B cell (primary cell): Measurements from ENCODE around the gene RIMBP2. TPM values are rescaled to one million over a fixed set of nuclear protein-coding genes. Genes with fewer than 3 reads are reported as not detected.

Experiments used
- ATAC-seq: fragments of 200-7000 bp; cut with Tn5 transposase; one replicate; pipeline ENCODE4 v1.10.0; 2021; ENCODE audit warnings: low read depth, mild to moderate bottlenecking, moderate number of reproducible peaks, moderate library complexity
- CTCF ChIA-PET: fragments of 350-600 bp; sonication (Branson Sonifier 250); formaldehyde crosslinking; loops from one replicate; lab custom pipeline; 2021; ENCODE audit warnings: antibody characterized with exemption, inconsistent platforms; lab: Charles Lee
- POLR2A ChIA-PET: fragments of 350-600 bp; sonication (Branson Sonifier 250); formaldehyde crosslinking; loops from one replicate; lab custom pipeline; 2021; ENCODE audit warnings: antibody characterized with exemption; lab: Charles Lee
- DNase-seq: peaks from one replicate; pipeline ENCODE4 v3.0.0; 2013
- H2AFZ ChIP-seq: 2 replicates; pipeline ENCODE4 v1.6.1; 2012; ENCODE audit warnings: mild to moderate bottlenecking, low read depth, low read length; ENCODE audit not compliant: insufficient read depth, poor library complexity, severe bottlenecking
- H3K27ac ChIP-seq, 2 donors: 1 replicate in 1 of 2; 2 replicates in 1 of 2; pipeline ENCODE4 v1.5.1; 2012 to 2013; ENCODE audit warnings: low read length in 2 of 2, mild to moderate bottlenecking in 2 of 2, moderate library complexity in 1 of 2
- H3K27me3 ChIP-seq, 4 experiments: fragments of 200-600 bp in 1 of 4; sonication (generic) in 1 of 4; replicated peaks in 1 of 4; 1 replicate in 2 of 4; 2 replicates in 2 of 4; pipeline versions ENCODE4 v1.6.1 to v1.7.0; 2013 to 2016; ENCODE audit warnings: low read length in 3 of 4, mild to moderate bottlenecking in 2 of 4, mixed read lengths in 1 of 4, moderate library complexity in 1 of 4; ENCODE audit not compliant: insufficient read depth in 4 of 4, control insufficient read depth in 3 of 4; ENCODE audit errors: control extremely low read depth in 1 of 4
- H3K36me3 ChIP-seq, 2 experiments: replicated peaks in 1 of 2; 1 replicate in 1 of 2; 2 replicates in 1 of 2; pipeline versions ENCODE4 v1.6.1 to v1.7.1; 2013; ENCODE audit warnings: low read length in 1 of 2; ENCODE audit not compliant: insufficient read depth in 2 of 2, control insufficient read depth in 1 of 2; ENCODE audit errors: control extremely low read depth in 1 of 2, extremely low read depth in 1 of 2
- H3K4me1 ChIP-seq, 2 donors: fragments of 200-600 bp in 1 of 2; sonication (generic) in 1 of 2; 1 replicate in 1 of 2; 2 replicates in 1 of 2; pipeline versions ENCODE4 v1.5.1 to v1.6.1; 2013 to 2017; ENCODE audit warnings: low read length in 2 of 2; ENCODE audit not compliant: control insufficient read depth in 2 of 2, insufficient read depth in 2 of 2
- H3K4me2 ChIP-seq: replicated peaks from 2 replicates; pipeline ENCODE3; 2012; ENCODE audit warnings: mild to moderate bottlenecking, low read depth, low read length; ENCODE audit not compliant: poor library complexity, severe bottlenecking
- H3K4me3 ChIP-seq, 5 experiments: fragments of 200-600 bp in 1 of 5; sonication (generic) in 1 of 5; 1 replicate in 3 of 5; 2 replicates in 2 of 5; pipeline versions ENCODE4 v1.5.1 to v1.7.0; 2011 to 2016; ENCODE audit warnings: low read length in 4 of 5, mild to moderate bottlenecking in 4 of 5, low read depth in 2 of 5, control low read depth in 1 of 5, moderate library complexity in 1 of 5; ENCODE audit not compliant: insufficient read depth in 1 of 5; ENCODE audit errors: control extremely low read depth in 1 of 5, extremely low read depth in 1 of 5
- H3K79me2 ChIP-seq: fragments of 200-600 bp; sonication (generic); one replicate; pipeline ENCODE4 v1.6.0; 2016; ENCODE audit warnings: low read length; ENCODE audit not compliant: control insufficient read depth, insufficient read depth
- H3K9ac ChIP-seq: fragments of 200-600 bp; sonication (generic); 2 replicates; pipeline ENCODE4 v1.6.1; 2017; ENCODE audit warnings: mild to moderate bottlenecking, low read length, moderate library complexity
- H3K9me3 ChIP-seq, 3 donors: one replicate each; pipeline versions ENCODE4 v1.6.1 to v1.7.1; 2013; ENCODE audit warnings: low read length in 2 of 3; ENCODE audit not compliant: control insufficient read depth in 2 of 3, insufficient read depth in 1 of 3; ENCODE audit errors: control extremely low read depth in 1 of 3
- H4K20me1 ChIP-seq: 2 replicates; pipeline ENCODE4 v1.6.0; 2012; ENCODE audit warnings: mild to moderate bottlenecking, low read length; ENCODE audit not compliant: insufficient read depth, control insufficient read depth, poor library complexity, severe bottlenecking
- H3K27ac Mint-ChIP-seq: one replicate; pipeline ENCODE4 v1.8.0; 2021; ENCODE audit warnings: mixed read lengths
- H3K27me3 Mint-ChIP-seq: one replicate; pipeline ENCODE4 v1.8.0; 2021; ENCODE audit warnings: mixed read lengths
- H3K4me1 Mint-ChIP-seq: one replicate; pipeline ENCODE4 v1.8.0; 2021; ENCODE audit warnings: mixed read lengths
- H3K4me3 Mint-ChIP-seq: one replicate; pipeline ENCODE4 v1.8.0; 2021; ENCODE audit warnings: mixed read lengths
- H3K9me3 Mint-ChIP-seq: one replicate; pipeline ENCODE4 v1.8.0; 2022; ENCODE audit warnings: mixed read lengths; ENCODE audit not compliant: insufficient read depth
- EZH2 ChIP-seq: IDR thresholded peaks from 2 replicates; pipeline ENCODE4 v1.6.1; 2012; ENCODE audit warnings: borderline replicate concordance, low read depth, mild to moderate bottlenecking, moderate library complexity, low read length; ENCODE audit not compliant: insufficient read depth, poor library complexity, severe bottlenecking
- WGBS: methylation state at CpG from one replicate; pipeline ENCODE4 v1.1.5; 2013; ENCODE audit warnings: missing lambda C conversion rate; ENCODE audit not compliant: insufficient coverage; 5-methylcytosine and 5-hydroxymethylcytosine counted together
- intact Hi-C: fragments of 100-400 bp; cut with micrococcal nuclease; formaldehyde crosslinking; loops from one replicate; pipeline ENCODE4 v1.10.0; 2022
- polyA plus RNA-seq: library from polyadenylated mRNA; depleted of rRNA; stranded (reverse); fragments of >200 nt; gene quantifications from 2 replicates; pipeline ENCODE4 v1.2.3, GENCODE V29; 2012
- total RNA-seq, 2 donors: library from RNA; stranded (reverse); fragments of 120-200 nt in 1 of 2; gene quantifications; 1 replicate in 1 of 2; 2 replicates in 1 of 2; pipeline versions ENCODE4 v1.2.3 to v1.2.4, GENCODE V29; 2013 to 2022
- TF ChIP-seq, protein P1 (sequence below): fragments of 200-600 bp; IDR thresholded peaks from one replicate; pipeline ENCODE4 v1.8.0; 2022; ENCODE audit warnings: antibody characterized with exemption, mild to moderate bottlenecking

Gene RIMBP2
- total and polyA plus RNA-seq, 2 donors (not counting 1 experiment from before 2014, with no cell fraction given) = not detected

DNA sequence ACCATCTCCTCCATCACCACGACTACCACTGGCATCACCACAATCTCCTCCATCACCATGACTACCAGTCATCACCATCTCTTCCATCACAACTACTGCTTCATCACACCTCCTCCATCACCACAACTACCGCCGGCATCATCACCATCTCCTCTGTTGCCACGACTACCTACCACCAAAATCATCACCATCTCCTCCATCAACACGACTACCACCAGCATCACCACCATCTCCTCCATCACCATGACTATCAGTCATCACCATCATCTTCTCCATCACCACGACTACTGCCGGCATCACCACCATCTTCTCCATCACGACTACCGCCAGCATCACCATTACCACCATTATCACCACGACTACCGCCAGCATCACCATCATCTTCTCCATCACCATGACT lies 89.5 kb downstream of the RIMBP2 start:
- TF ChIP-seq, protein P1, sequence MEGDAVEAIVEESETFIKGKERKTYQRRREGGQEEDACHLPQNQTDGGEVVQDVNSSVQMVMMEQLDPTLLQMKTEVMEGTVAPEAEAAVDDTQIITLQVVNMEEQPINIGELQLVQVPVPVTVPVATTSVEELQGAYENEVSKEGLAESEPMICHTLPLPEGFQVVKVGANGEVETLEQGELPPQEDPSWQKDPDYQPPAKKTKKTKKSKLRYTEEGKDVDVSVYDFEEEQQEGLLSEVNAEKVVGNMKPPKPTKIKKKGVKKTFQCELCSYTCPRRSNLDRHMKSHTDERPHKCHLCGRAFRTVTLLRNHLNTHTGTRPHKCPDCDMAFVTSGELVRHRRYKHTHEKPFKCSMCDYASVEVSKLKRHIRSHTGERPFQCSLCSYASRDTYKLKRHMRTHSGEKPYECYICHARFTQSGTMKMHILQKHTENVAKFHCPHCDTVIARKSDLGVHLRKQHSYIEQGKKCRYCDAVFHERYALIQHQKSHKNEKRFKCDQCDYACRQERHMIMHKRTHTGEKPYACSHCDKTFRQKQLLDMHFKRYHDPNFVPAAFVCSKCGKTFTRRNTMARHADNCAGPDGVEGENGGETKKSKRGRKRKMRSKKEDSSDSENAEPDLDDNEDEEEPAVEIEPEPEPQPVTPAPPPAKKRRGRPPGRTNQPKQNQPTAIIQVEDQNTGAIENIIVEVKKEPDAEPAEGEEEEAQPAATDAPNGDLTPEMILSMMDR = no peak
- no peak for TF ChIP-seq EZH2
- no peak for ATAC-seq
- WGBS = 77% methylated on average over 11 of the region's 11 CpGs

GRCh38 chr12:130625201-130625600 lies 90.9 kb downstream of the RIMBP2 start:
- 8% methylated on average over 4 of the region's 5 CpGs for WGBS
- no peak for DNase-seq
- no peak overlapping the region for H2AFZ ChIP-seq
- TF ChIP-seq, protein P1 = no peak
- no peak for TF ChIP-seq EZH2
- no peak overlapping the region for H3K27ac ChIP-seq
- H4K20me1 ChIP-seq = no peaks in the 10 kb centered on the region
- H3K9me3 Mint-ChIP-seq = peaks cover 2% of the 10 kb centered on the region
- peaks cover 8% of the 10 kb centered on the region for H3K27me3 Mint-ChIP-seq
- POLR2A ChIA-PET = no interaction called here
- no peaks in the 10 kb centered on the region for H3K79me2 ChIP-seq
- no peak overlapping the region for H3K4me2 ChIP-seq
- no peak for ATAC-seq
- H3K4me3 ChIP-seq = no peak overlapping the region
- H3K27me3 ChIP-seq = peaks cover 0 to 3% (median 0%) of the 10 kb centered on the region in 4 experiments
- H3K4me1 ChIP-seq = no peaks in the 10 kb centered on the region
- CTCF ChIA-PET = no interaction called here
- intact Hi-C loops = no loop called here
- no peaks in the 10 kb centered on the region for H3K4me1 Mint-ChIP-seq
- no peak overlapping the region for H3K4me3 Mint-ChIP-seq
- H3K36me3 ChIP-seq = no peaks in the 10 kb centered on the region
- H3K9me3 ChIP-seq = no peaks in the 10 kb centered on the region
- H3K9ac ChIP-seq = no peak overlapping the region
- H3K27ac Mint-ChIP-seq = no peak overlapping the region

More for the DNA sequence above, 89.5 kb downstream of the RIMBP2 start:
- H3K4me1 Mint-ChIP-seq = no peaks in the 10 kb centered on the region
- no peaks in the 10 kb centered on the region for H3K9me3 ChIP-seq
- H3K9ac ChIP-seq = no peak overlapping the region
- no peak for DNase-seq
- no peaks in the 10 kb centered on the region for H3K4me1 ChIP-seq
- H3K79me2 ChIP-seq = no peaks in the 10 kb centered on the region
- intact Hi-C loops = no loop called here
- POLR2A ChIA-PET = no interaction called here
- H3K27me3 Mint-ChIP-seq = peaks cover 8% of the 10 kb centered on the region
- H3K9me3 Mint-ChIP-seq = peaks cover 2% of the 10 kb centered on the region
- H4K20me1 ChIP-seq = no peaks in the 10 kb centered on the region
- H2AFZ ChIP-seq = no peak overlapping the region
- H3K4me2 ChIP-seq = no peak overlapping the region
- H3K4me3 ChIP-seq = no peak overlapping the region
- H3K36me3 ChIP-seq = no peaks in the 10 kb centered on the region
- no peak overlapping the region for H3K4me3 Mint-ChIP-seq
- H3K27ac ChIP-seq = no peak overlapping the region
- peaks cover 0 to 3% (median 0%) of the 10 kb centered on the region in 4 experiments for H3K27me3 ChIP-seq
- CTCF ChIA-PET = no interaction called here
- H3K27ac Mint-ChIP-seq = no peak overlapping the region
